D341Med (cell line): ENCODE results near the gene UBE2F.
A peak's percentile ranks its signal among the peaks of the same experiment; 100 is the strongest.
"Not testable (repeated sequence)": the region's sequence is repeated elsewhere in the genome, so short reads cannot be mapped to it uniquely, and the experiment has no call there.

Experiments used
- DNase-seq: peaks from one replicate; pipeline ENCODE4 v3.0.0; 2012; ENCODE audit warnings: low spot score

Gene UBE2F

GRCh38 chr2:237944302-237944701 is 22.5 kb upstream of the UBE2F start:
- DNase-seq, result no peak

GRCh38 chr2:237946423-237946822 is 20.4 kb upstream of the UBE2F start:
- DNase-seq, result no peak

GRCh38 chr2:237951354-237951753 is 15.5 kb upstream of the UBE2F start:
- DNase-seq, result not testable (repeated sequence)

- DNase-seq, result no peak
Observed at GRCh38 chr2:237951878-237952277, 14.9 kb upstream of the UBE2F start.

GRCh38 chr2:237952851-237953250 is 14.0 kb upstream of the UBE2F start:
- no peak for DNase-seq

- DNase-seq, result no peak
Observed at GRCh38 chr2:237955640-237956401, 11.0 kb upstream of the UBE2F start.

- no peak for DNase-seq
Observed at GRCh38 chr2:237956402-237956736, 10.4 kb upstream of the UBE2F start.

- DNase-seq, result no peak
Observed at GRCh38 chr2:237961637-237962036, 5.2 kb upstream of the UBE2F start.

GRCh38 chr2:237962432-237963084 is 4.3 kb upstream of the UBE2F start:
- DNase-seq, result no peak

- DNase-seq, result not testable (repeated sequence)
Observed at GRCh38 chr2:237963490-237963991, 3.3 kb upstream of the UBE2F start.

GRCh38 chr2:237964194-237964577 is 2.6 kb upstream of the UBE2F start:
- DNase-seq, result no peak

GRCh38 chr2:237964578-237965404 is 2.0 kb upstream of the UBE2F start:
- no peak for DNase-seq

- DNase-seq, result not testable (repeated sequence)
Observed at GRCh38 chr2:237965844-237966243, 970 bp upstream of the UBE2F start.

- no peak for DNase-seq
Observed at GRCh38 chr2:237966250-237966564, 607 bp upstream of the UBE2F start.

- DNase-seq, result no peak
Observed at GRCh38 chr2:237967463-237967951, 693 bp downstream of the UBE2F start.

- DNase-seq, result peak; percentile 69
Observed at GRCh38 chr2:237968048-237968862, 1.4 kb downstream of the UBE2F start.

- no peak for DNase-seq
Observed at GRCh38 chr2:237971661-237972060, 4.8 kb downstream of the UBE2F start.

GRCh38 chr2:237972211-237972610 is 5.4 kb downstream of the UBE2F start:
- no peak for DNase-seq

GRCh38 chr2:237972936-237973335 is 6.1 kb downstream of the UBE2F start:
- DNase-seq, result no peak

- no peak for DNase-seq
Observed at GRCh38 chr2:237977380-237977779, 10.6 kb downstream of the UBE2F start.

- no peak for DNase-seq
Observed at GRCh38 chr2:237978058-237978712, 11.4 kb downstream of the UBE2F start.
